ENCODE measurements around the gene TMC3.

GRCh38 chr15:81303244-81304225 lies 70.5 kb downstream of the TMC3 start:
- no peak for TF ChIP-seq POLR2A (IDR thresholded peaks at IDR 0.05)
- no peak for TF ChIP-seq CTCF (IDR thresholded peaks at IDR 0.05)
